Measurements from ENCODE around the gene CDX1.

Gene CDX1

GRCh38 chr5:150217038-150217437 lies 50.5 kb downstream of the CDX1 start:
- Histone ChIP-seq H3K9me3 (ENCODE audit: control insufficient read depth, low read length) (no peaks in the 10 kb centered on the region), H3K4me3 (ENCODE audit: low read length) (no peak overlapping the region), H3K4me1 (ENCODE audit: control insufficient read depth, insufficient read depth, low read length) (peaks cover 39% of the 10 kb centered on the region), H3K9ac (ENCODE audit: low read length) (no peak overlapping the region), H3K27me3 (replicated peaks; ENCODE audit: control insufficient read depth, insufficient read depth, low read length) (no peaks in the 10 kb centered on the region), H3K36me3 (ENCODE audit: control insufficient read depth, insufficient read depth, low read length, severe bottlenecking) (no peaks in the 10 kb centered on the region)
- DNase-seq (ENCODE audit: low read depth), result no peak

- Histone ChIP-seq H3K9ac (ENCODE audit: low read length) (peak overlapping the region; percentile 44), H3K4me1 (ENCODE audit: control insufficient read depth, insufficient read depth, low read length) (peaks cover 37% of the 10 kb centered on the region), H3K36me3 (ENCODE audit: control insufficient read depth, insufficient read depth, low read length, severe bottlenecking) (no peaks in the 10 kb centered on the region), H3K4me3 (ENCODE audit: low read length) (no peak overlapping the region), H3K27me3 (replicated peaks; ENCODE audit: control insufficient read depth, insufficient read depth, low read length) (no peaks in the 10 kb centered on the region), H3K9me3 (ENCODE audit: control insufficient read depth, low read length) (no peaks in the 10 kb centered on the region)
- peak; percentile 92 for DNase-seq (ENCODE audit: low read depth)
These were observed 51.5 kb downstream of the CDX1 start for GRCh38 chr5:150217873-150218692.

GRCh38 chr5:150218693-150219035 lies 52.1 kb downstream of the CDX1 start:
- Histone ChIP-seq H3K9ac (ENCODE audit: low read length) (no peak overlapping the region), H3K27me3 (replicated peaks; ENCODE audit: control insufficient read depth, insufficient read depth, low read length) (no peaks in the 10 kb centered on the region), H3K4me1 (ENCODE audit: control insufficient read depth, insufficient read depth, low read length) (peaks cover 32% of the 10 kb centered on the region), H3K36me3 (ENCODE audit: control insufficient read depth, insufficient read depth, low read length, severe bottlenecking) (no peaks in the 10 kb centered on the region), H3K4me3 (ENCODE audit: low read length) (no peak overlapping the region), H3K9me3 (ENCODE audit: control insufficient read depth, low read length) (no peaks in the 10 kb centered on the region)
- no peak for DNase-seq (ENCODE audit: low read depth)

GRCh38 chr5:150219142-150219541 lies 52.6 kb downstream of the CDX1 start:
- H3K36me3 ChIP-seq (ENCODE audit: control insufficient read depth, insufficient read depth, low read length, severe bottlenecking), result no peaks in the 10 kb centered on the region
- DNase-seq (ENCODE audit: low read depth), result peak; percentile 27
- peaks cover 27% of the 10 kb centered on the region for H3K4me1 ChIP-seq (ENCODE audit: control insufficient read depth, insufficient read depth, low read length)
- no peaks in the 10 kb centered on the region for H3K27me3 ChIP-seq (replicated peaks; ENCODE audit: control insufficient read depth, insufficient read depth, low read length)
- no peak overlapping the region for H3K4me3 ChIP-seq (ENCODE audit: low read length)
- no peak overlapping the region for H3K9ac ChIP-seq (ENCODE audit: low read length)
- H3K9me3 ChIP-seq (ENCODE audit: control insufficient read depth, low read length), result no peaks in the 10 kb centered on the region

GRCh38 chr5:150219861-150220260 lies 53.3 kb downstream of the CDX1 start:
- DNase-seq (ENCODE audit: low read depth), result no peak
- H3K9ac ChIP-seq (ENCODE audit: low read length), result no peak overlapping the region
- H3K4me3 ChIP-seq (ENCODE audit: low read length), result no peak overlapping the region
- no peaks in the 10 kb centered on the region for H3K36me3 ChIP-seq (ENCODE audit: control insufficient read depth, insufficient read depth, low read length, severe bottlenecking)
- H3K4me1 ChIP-seq (ENCODE audit: control insufficient read depth, insufficient read depth, low read length), result peaks cover 20% of the 10 kb centered on the region
- no peaks in the 10 kb centered on the region for H3K27me3 ChIP-seq (replicated peaks; ENCODE audit: control insufficient read depth, insufficient read depth, low read length)
- H3K9me3 ChIP-seq (ENCODE audit: control insufficient read depth, low read length), result no peaks in the 10 kb centered on the region

- Histone ChIP-seq H3K4me1 (ENCODE audit: control insufficient read depth, insufficient read depth, low read length) (peaks cover 4% of the 10 kb centered on the region), H3K36me3 (ENCODE audit: control insufficient read depth, insufficient read depth, low read length, severe bottlenecking) (no peaks in the 10 kb centered on the region), H3K9me3 (ENCODE audit: control insufficient read depth, low read length) (no peaks in the 10 kb centered on the region), H3K4me3 (ENCODE audit: low read length) (no peak overlapping the region), H3K9ac (ENCODE audit: low read length) (no peak overlapping the region), H3K27me3 (replicated peaks; ENCODE audit: control insufficient read depth, insufficient read depth, low read length) (no peaks in the 10 kb centered on the region)
- no peak for DNase-seq (ENCODE audit: low read depth)
These were observed 54.9 kb downstream of the CDX1 start for GRCh38 chr5:150221471-150221870.

GRCh38 chr5:150222906-150223305 lies 56.3 kb downstream of the CDX1 start:
- no peaks in the 10 kb centered on the region for H3K36me3 ChIP-seq (ENCODE audit: control insufficient read depth, insufficient read depth, low read length, severe bottlenecking)
- no peaks in the 10 kb centered on the region for H3K9me3 ChIP-seq (ENCODE audit: control insufficient read depth, low read length)
- H3K4me1 ChIP-seq (ENCODE audit: control insufficient read depth, insufficient read depth, low read length), result peaks cover 8% of the 10 kb centered on the region
- no peak for DNase-seq (ENCODE audit: low read depth)
- no peak overlapping the region for H3K9ac ChIP-seq (ENCODE audit: low read length)
- no peaks in the 10 kb centered on the region for H3K27me3 ChIP-seq (replicated peaks; ENCODE audit: control insufficient read depth, insufficient read depth, low read length)
- H3K4me3 ChIP-seq (ENCODE audit: low read length), result no peak overlapping the region

GRCh38 chr5:150223474-150223873 lies 56.9 kb downstream of the CDX1 start:
- H3K27me3 ChIP-seq (replicated peaks; ENCODE audit: control insufficient read depth, insufficient read depth, low read length), result no peaks in the 10 kb centered on the region
- no peak overlapping the region for H3K9ac ChIP-seq (ENCODE audit: low read length)
- no peaks in the 10 kb centered on the region for H3K36me3 ChIP-seq (ENCODE audit: control insufficient read depth, insufficient read depth, low read length, severe bottlenecking)
- H3K9me3 ChIP-seq (ENCODE audit: control insufficient read depth, low read length), result no peaks in the 10 kb centered on the region
- H3K4me3 ChIP-seq (ENCODE audit: low read length), result no peak overlapping the region
- H3K4me1 ChIP-seq (ENCODE audit: control insufficient read depth, insufficient read depth, low read length), result peaks cover 8% of the 10 kb centered on the region
- DNase-seq (ENCODE audit: low read depth), result no peak

GRCh38 chr5:150224483-150225027 lies 58.0 kb downstream of the CDX1 start:
- Histone ChIP-seq H3K4me1 (ENCODE audit: control insufficient read depth, insufficient read depth, low read length) (peaks cover 8% of the 10 kb centered on the region), H3K9ac (ENCODE audit: low read length) (no peak overlapping the region), H3K36me3 (ENCODE audit: control insufficient read depth, insufficient read depth, low read length, severe bottlenecking) (no peaks in the 10 kb centered on the region), H3K9me3 (ENCODE audit: control insufficient read depth, low read length) (no peaks in the 10 kb centered on the region), H3K27me3 (replicated peaks; ENCODE audit: control insufficient read depth, insufficient read depth, low read length) (no peaks in the 10 kb centered on the region), H3K4me3 (ENCODE audit: low read length) (no peak overlapping the region)
- DNase-seq (ENCODE audit: low read depth), result no peak

- H3K36me3 ChIP-seq (ENCODE audit: control insufficient read depth, insufficient read depth, low read length, severe bottlenecking), result no peaks in the 10 kb centered on the region
- H3K4me1 ChIP-seq (ENCODE audit: control insufficient read depth, insufficient read depth, low read length), result peaks cover 8% of the 10 kb centered on the region
- H3K4me3 ChIP-seq (ENCODE audit: low read length), result no peak overlapping the region
- DNase-seq (ENCODE audit: low read depth), result no peak
- no peak overlapping the region for H3K9ac ChIP-seq (ENCODE audit: low read length)
- no peaks in the 10 kb centered on the region for H3K9me3 ChIP-seq (ENCODE audit: control insufficient read depth, low read length)
- no peaks in the 10 kb centered on the region for H3K27me3 ChIP-seq (replicated peaks; ENCODE audit: control insufficient read depth, insufficient read depth, low read length)
These were observed 60.5 kb downstream of the CDX1 start for GRCh38 chr5:150227036-150227435.

GRCh38 chr5:150227606-150228273 lies 61.2 kb downstream of the CDX1 start:
- Histone ChIP-seq H3K9ac (ENCODE audit: low read length) (no peak overlapping the region), H3K4me1 (ENCODE audit: control insufficient read depth, insufficient read depth, low read length) (peaks cover 8% of the 10 kb centered on the region), H3K36me3 (ENCODE audit: control insufficient read depth, insufficient read depth, low read length, severe bottlenecking) (no peaks in the 10 kb centered on the region), H3K27me3 (replicated peaks; ENCODE audit: control insufficient read depth, insufficient read depth, low read length) (no peaks in the 10 kb centered on the region), H3K4me3 (ENCODE audit: low read length) (no peak overlapping the region), H3K9me3 (ENCODE audit: control insufficient read depth, low read length) (no peaks in the 10 kb centered on the region)
- peak; percentile 77 for DNase-seq (ENCODE audit: low read depth)

Measured in adipocyte (in vitro differentiated cells).